Neural crest cell (in vitro differentiated cells): ENCODE results near the gene MIPOL1. TPM values are rescaled to one million over a fixed set of nuclear protein-coding genes. Genes with fewer than 3 reads are reported as not detected.

Source experiments
- DNase-seq: peaks from one replicate; pipeline ENCODE4 v3.0.0; 2021; ENCODE audit warnings: low read depth, mixed read lengths, low spot score
- H3K27ac Mint-ChIP-seq: one replicate; pipeline ENCODE4 v1.8.0; 2021; ENCODE audit warnings: mild to moderate bottlenecking, mixed read lengths; ENCODE audit not compliant: unreplicated experiment
- H3K27me3 Mint-ChIP-seq: 2 replicates; pipeline ENCODE4 v1.8.0; 2021; ENCODE audit warnings: low read depth, mild to moderate bottlenecking, mixed read lengths
- H3K36me3 Mint-ChIP-seq: 2 replicates; pipeline ENCODE4 v1.8.0; 2021; ENCODE audit warnings: low read depth, mild to moderate bottlenecking, mixed read lengths
- H3K4me1 Mint-ChIP-seq: 2 replicates; pipeline ENCODE4 v1.8.0; 2021; ENCODE audit warnings: mixed read lengths
- H3K4me3 Mint-ChIP-seq: one replicate; pipeline ENCODE4 v1.8.0; 2021; ENCODE audit warnings: mild to moderate bottlenecking, mixed read lengths
- H3K9me3 Mint-ChIP-seq: 2 replicates; pipeline ENCODE4 v1.8.0; 2021; ENCODE audit warnings: mixed read lengths
- total RNA-seq: library from RNA; stranded (reverse); gene quantifications from 2 replicates; pipeline ENCODE4 v1.2.1, GENCODE V29; 2021
- TF ChIP-seq, protein P1 (sequence below): fragments of 200-600 bp; sonication (generic); conservative IDR thresholded peaks from 2 replicates; pipeline ENCODE4 v1.5.0; 2021; ENCODE audit warnings: antibody characterized with exemption, mild to moderate bottlenecking

The MIPOL1 gene
- total RNA-seq, 1 donor from 2014 or later = 16.6 TPM

DNA sequence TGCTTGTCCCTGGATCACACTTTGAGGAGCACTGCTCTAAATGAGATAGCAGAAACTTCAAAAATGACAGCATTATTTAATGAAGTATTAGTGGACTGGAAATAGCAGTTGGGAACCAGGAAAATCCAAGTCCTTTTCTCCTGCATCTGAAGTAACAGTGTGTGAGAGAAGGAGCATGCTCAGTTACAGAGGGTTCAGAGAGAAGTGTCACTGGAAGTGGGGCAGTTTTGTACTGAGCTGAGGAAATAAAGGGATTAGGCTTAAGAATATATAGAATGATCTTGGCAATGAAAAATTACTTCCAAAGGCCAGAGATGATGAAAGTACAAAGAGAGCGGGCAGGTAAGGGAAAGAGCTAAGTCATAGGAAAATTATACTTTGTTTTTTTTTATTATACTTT, 130.9 kb downstream of the MIPOL1 start:
- TF ChIP-seq, protein P1, sequence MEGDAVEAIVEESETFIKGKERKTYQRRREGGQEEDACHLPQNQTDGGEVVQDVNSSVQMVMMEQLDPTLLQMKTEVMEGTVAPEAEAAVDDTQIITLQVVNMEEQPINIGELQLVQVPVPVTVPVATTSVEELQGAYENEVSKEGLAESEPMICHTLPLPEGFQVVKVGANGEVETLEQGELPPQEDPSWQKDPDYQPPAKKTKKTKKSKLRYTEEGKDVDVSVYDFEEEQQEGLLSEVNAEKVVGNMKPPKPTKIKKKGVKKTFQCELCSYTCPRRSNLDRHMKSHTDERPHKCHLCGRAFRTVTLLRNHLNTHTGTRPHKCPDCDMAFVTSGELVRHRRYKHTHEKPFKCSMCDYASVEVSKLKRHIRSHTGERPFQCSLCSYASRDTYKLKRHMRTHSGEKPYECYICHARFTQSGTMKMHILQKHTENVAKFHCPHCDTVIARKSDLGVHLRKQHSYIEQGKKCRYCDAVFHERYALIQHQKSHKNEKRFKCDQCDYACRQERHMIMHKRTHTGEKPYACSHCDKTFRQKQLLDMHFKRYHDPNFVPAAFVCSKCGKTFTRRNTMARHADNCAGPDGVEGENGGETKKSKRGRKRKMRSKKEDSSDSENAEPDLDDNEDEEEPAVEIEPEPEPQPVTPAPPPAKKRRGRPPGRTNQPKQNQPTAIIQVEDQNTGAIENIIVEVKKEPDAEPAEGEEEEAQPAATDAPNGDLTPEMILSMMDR = no peak
- no peak overlapping the region for H3K27ac Mint-ChIP-seq
- peaks cover 12% of the 10 kb centered on the region for H3K9me3 Mint-ChIP-seq
- H3K4me3 Mint-ChIP-seq = no peak overlapping the region
- no peaks in the 10 kb centered on the region for H3K27me3 Mint-ChIP-seq
- H3K36me3 Mint-ChIP-seq = peaks cover 13% of the 10 kb centered on the region
- no peaks in the 10 kb centered on the region for H3K4me1 Mint-ChIP-seq
- no peak for DNase-seq

DNA sequence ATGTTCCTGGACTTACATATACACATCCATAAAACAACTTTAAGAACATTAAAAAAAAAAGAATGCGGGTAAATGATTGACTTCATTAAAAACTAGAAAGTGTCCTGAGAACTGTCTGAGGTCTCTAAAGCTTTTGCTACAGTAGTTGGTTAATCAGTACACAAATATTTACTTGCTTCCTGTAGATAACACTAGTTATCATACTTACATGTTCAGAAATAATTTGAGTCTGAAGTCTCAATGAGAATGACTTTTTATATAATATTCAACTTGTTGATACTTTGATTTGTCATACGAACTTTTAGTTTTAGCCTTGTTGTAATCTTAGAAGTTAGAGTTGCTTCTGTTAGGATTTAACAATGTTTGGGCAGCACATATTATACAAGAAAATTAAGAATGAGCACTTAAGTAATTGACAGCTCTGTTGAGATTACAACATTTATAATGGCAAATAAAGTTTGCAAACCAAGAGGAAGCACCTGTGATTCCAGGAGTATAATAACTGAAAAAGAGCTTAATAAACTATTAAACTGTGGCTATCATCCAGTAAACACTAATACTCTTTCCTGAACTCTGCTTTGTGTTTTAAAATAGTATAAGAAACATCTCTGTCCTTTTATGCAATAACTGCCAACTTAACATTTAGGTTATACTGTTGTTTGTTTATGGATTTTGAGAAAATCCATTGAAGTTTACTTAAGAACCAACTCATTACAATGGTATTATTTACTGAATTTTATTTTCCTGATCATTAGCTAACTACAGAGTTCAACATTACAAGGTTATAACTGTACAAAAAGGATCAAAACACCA, 131.7 kb downstream of the MIPOL1 start:
- TF ChIP-seq, protein P1 = no peak
- Mint-ChIP-seq H3K27me3 (no peaks in the 10 kb centered on the region), H3K27ac (no peak overlapping the region), H3K4me3 (no peak overlapping the region), H3K4me1 (no peaks in the 10 kb centered on the region), H3K9me3 (peaks cover 9% of the 10 kb centered on the region), H3K36me3 (peaks cover 12% of the 10 kb centered on the region)
- DNase-seq = no peak

DNA sequence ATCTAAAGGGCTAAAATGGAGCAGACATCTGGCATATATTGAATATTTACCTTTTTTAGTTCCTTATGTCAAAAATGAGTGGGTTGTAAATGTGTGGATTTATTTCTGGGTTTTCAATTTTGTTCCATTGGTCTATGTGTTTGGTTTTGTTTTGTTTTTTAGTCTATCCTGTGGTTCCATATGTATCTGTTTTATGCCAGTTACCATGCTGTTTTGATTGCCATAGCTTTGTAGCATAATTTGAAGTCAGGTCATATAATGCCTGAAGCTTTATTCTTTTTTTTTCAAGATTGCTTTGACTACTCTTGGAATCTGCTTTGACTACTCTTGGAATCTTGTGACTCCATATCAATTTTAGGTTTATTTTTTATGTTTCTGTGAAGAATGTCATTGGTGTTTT, 133.2 kb downstream of the MIPOL1 start:
- no peak for DNase-seq
- Mint-ChIP-seq H3K36me3 (peaks cover 12% of the 10 kb centered on the region), H3K4me1 (no peaks in the 10 kb centered on the region), H3K4me3 (no peak overlapping the region), H3K9me3 (peaks cover 9% of the 10 kb centered on the region), H3K27me3 (no peaks in the 10 kb centered on the region), H3K27ac (no peak overlapping the region)
- TF ChIP-seq, protein P1 = no peak

DNA sequence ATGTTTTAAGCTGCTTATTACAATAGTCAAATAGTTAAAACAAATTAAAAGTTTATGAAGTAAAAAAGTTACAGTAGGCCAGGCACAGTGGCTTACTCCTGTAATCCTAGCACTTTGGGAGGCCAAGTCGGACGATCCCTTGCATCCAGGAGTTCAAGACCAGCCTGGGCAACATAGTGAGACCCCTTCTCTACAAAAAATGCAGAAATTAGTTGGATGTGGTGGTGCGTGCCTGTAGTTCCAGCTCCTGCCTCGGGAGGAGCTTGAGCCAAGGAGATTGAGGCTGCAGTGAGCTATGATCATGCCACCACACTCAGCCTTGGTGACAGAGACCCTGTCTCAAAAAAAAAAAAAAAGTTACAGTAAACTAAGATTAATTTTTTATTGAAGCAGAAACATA, 142.6 kb downstream of the MIPOL1 start:
- Mint-ChIP-seq H3K4me3 (no peak overlapping the region), H3K27me3 (no peaks in the 10 kb centered on the region), H3K9me3 (peaks cover 3% of the 10 kb centered on the region), H3K36me3 (peaks cover 7% of the 10 kb centered on the region), H3K4me1 (no peaks in the 10 kb centered on the region), H3K27ac (no peak overlapping the region)
- TF ChIP-seq, protein P1 = no peak
- DNase-seq = no peak

DNA sequence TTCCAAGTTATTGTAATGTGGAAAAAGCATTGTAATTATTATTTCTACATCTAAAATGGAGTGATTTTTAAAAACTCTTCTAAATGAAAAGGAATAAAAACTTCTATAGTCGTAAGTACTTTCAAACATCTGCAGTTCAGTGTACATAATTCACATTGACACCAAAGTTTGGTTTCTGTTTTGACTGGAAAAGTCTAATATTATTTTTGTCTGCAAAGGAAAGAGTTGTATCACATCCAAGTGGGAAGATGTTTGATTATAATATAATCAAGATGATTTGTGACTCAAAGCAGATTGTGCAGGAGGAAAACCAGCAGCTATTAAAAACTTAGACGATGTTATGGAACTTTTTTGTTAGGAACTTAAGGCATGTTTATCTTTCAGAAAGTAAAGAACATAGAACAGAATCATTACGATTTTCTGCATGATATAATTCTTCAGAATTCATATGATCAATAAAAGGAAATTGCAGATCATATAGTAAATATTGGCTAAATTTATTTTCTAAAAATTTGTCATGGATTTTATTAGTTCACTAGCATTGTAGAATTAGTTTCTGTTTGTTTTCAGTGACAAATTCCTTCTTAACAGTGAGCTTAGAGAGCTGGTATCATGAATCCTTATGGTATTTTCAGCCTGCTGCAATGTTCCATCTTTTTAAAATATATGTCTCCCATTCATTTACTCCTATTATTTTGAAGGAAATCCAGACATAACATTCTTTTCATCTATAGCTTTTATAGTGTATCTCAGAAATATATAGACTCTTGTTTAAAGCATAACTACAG, 145.8 kb downstream of the MIPOL1 start:
- H3K27me3 Mint-ChIP-seq = no peaks in the 10 kb centered on the region
- no peak for DNase-seq
- peaks cover 14% of the 10 kb centered on the region for H3K36me3 Mint-ChIP-seq
- H3K9me3 Mint-ChIP-seq = peaks cover 6% of the 10 kb centered on the region
- no peak overlapping the region for H3K27ac Mint-ChIP-seq
- H3K4me1 Mint-ChIP-seq = no peaks in the 10 kb centered on the region
- H3K4me3 Mint-ChIP-seq = no peak overlapping the region
- TF ChIP-seq, protein P1 = no peak
